OCI-LY7 (cell line): ENCODE measurements around the gene TRAF3IP1. TPM values are rescaled to one million over a fixed set of nuclear protein-coding genes. Genes with fewer than 3 reads are reported as not detected.

Source experiments
- BruUV-seq: library from RNA; stranded (reverse); fragments of 400-500 nt; replicated peaks from 2 replicates; lab custom pipeline; 2021; lab: Mats Ljungman, UMichigan
- CTCF ChIA-PET: fragments of 300-600 bp; sonication (Branson Sonifier 250); formaldehyde crosslinking; loops from one replicate; lab custom pipeline; 2022; ENCODE audit warnings: antibody characterized with exemption; ENCODE audit not compliant: unreplicated experiment; lab: Charles Lee
- POLR2A ChIA-PET: fragments of 300-600 bp; sonication (Branson Sonifier 250); formaldehyde crosslinking; loops from one replicate; lab custom pipeline; 2022; ENCODE audit warnings: antibody characterized with exemption; lab: Charles Lee
- DNase-seq: peaks from one replicate; pipeline ENCODE4 v3.0.0-alpha.2; 2015; ENCODE audit warnings: low spot score
- H2AFZ ChIP-seq: fragments of 200-600 bp; sonication (generic), shearing (Covaris generic); 2 replicates; pipeline ENCODE4 v1.6.1; 2014; ENCODE audit warnings: mild to moderate bottlenecking, antibody characterized with exemption, low read length, moderate library complexity
- H3K27ac ChIP-seq: fragments of 200-600 bp; sonication (generic); 2 replicates; pipeline ENCODE4 v1.5.1; 2014; ENCODE audit warnings: mixed run types, low read depth, mild to moderate bottlenecking, moderate library complexity, low read length, inconsistent platforms; ENCODE audit not compliant: poor library complexity, severe bottlenecking
- H3K36me3 ChIP-seq: fragments of 200-600 bp; sonication (generic); 2 replicates; pipeline ENCODE4 v1.6.1; 2014; ENCODE audit warnings: mild to moderate bottlenecking, antibody characterized with exemption, low read length, moderate library complexity, mixed read lengths; ENCODE audit not compliant: insufficient read depth
- H3K4me1 ChIP-seq: fragments of 200-600 bp; sonication (generic); 2 replicates; pipeline ENCODE4 v1.5.1; 2014; ENCODE audit warnings: mild to moderate bottlenecking, low read length; ENCODE audit not compliant: insufficient read depth, poor library complexity, severe bottlenecking
- H3K4me2 ChIP-seq: fragments of 200-600 bp; sonication (generic); 2 replicates; pipeline ENCODE4 v1.6.1; 2014; ENCODE audit warnings: mild to moderate bottlenecking, low read length
- H3K4me3 ChIP-seq: fragments of 200-600 bp; sonication (generic); 2 replicates; pipeline ENCODE4 v1.5.1; 2014; ENCODE audit warnings: mild to moderate bottlenecking, low read depth, low read length; ENCODE audit not compliant: poor library complexity, severe bottlenecking
- H3K79me2 ChIP-seq: fragments of 200-600 bp; sonication (generic); 2 replicates; pipeline ENCODE4 v1.6.1; 2016; ENCODE audit warnings: low read depth, mild to moderate bottlenecking, low read length, moderate library complexity, mixed read lengths; ENCODE audit not compliant: insufficient read depth
- H3K9me2 ChIP-seq: fragments of 200-600 bp; sonication (generic); 2 replicates; pipeline ENCODE4 v1.6.1; 2016; ENCODE audit warnings: mild to moderate bottlenecking, low read length, mixed read lengths; ENCODE audit not compliant: insufficient read depth
- H3K9me3 ChIP-seq: fragments of 200-600 bp; sonication (generic); 2 replicates; pipeline ENCODE4 v1.6.1; 2014; ENCODE audit warnings: mild to moderate bottlenecking, mixed run types, low read length, mixed read lengths
- H4K20me1 ChIP-seq: fragments of 200-600 bp; sonication (generic); 2 replicates; pipeline ENCODE4 v1.6.1; 2014; ENCODE audit warnings: mild to moderate bottlenecking, antibody characterized with exemption, low read length, moderate library complexity, mixed read lengths; ENCODE audit not compliant: insufficient read depth
- EZH2phosphoT487 ChIP-seq: fragments of 200-600 bp; sonication (generic); IDR thresholded peaks from 2 replicates; pipeline ENCODE4 v1.6.1; 2018; ENCODE audit warnings: low read depth, borderline replicate concordance, mild to moderate bottlenecking, mixed run types, antibody characterized with exemption, low read length, moderate library complexity, mixed read lengths
- intact Hi-C: fragments of 100-400 bp; cut with micrococcal nuclease; formaldehyde crosslinking; loops from one replicate; pipeline ENCODE4 v1.10.0; 2022; ENCODE audit not compliant: unreplicated experiment
- total RNA-seq, 2 experiments: library from RNA; depleted of rRNA in 1 of 2; stranded (reverse); fragments of >200 nt in 1 of 2; shearing (Covaris generic) in 1 of 2; gene quantifications; 2 replicates each; pipeline ENCODE4 v1.2.3, GENCODE V29; 2014 to 2022
- TF ChIP-seq, protein P1 (sequence below): fragments of 200-600 bp; sonication (generic); conservative IDR thresholded peaks from 2 replicates; pipeline ENCODE4 v1.5.1; 2014; ENCODE audit warnings: mild to moderate bottlenecking, antibody characterized with exemption, low read length, moderate library complexity, mixed read lengths

The TRAF3IP1 gene
- total RNA-seq, 2 experiments from 2014 or later: 8.2 to 13.8 TPM

DNA sequence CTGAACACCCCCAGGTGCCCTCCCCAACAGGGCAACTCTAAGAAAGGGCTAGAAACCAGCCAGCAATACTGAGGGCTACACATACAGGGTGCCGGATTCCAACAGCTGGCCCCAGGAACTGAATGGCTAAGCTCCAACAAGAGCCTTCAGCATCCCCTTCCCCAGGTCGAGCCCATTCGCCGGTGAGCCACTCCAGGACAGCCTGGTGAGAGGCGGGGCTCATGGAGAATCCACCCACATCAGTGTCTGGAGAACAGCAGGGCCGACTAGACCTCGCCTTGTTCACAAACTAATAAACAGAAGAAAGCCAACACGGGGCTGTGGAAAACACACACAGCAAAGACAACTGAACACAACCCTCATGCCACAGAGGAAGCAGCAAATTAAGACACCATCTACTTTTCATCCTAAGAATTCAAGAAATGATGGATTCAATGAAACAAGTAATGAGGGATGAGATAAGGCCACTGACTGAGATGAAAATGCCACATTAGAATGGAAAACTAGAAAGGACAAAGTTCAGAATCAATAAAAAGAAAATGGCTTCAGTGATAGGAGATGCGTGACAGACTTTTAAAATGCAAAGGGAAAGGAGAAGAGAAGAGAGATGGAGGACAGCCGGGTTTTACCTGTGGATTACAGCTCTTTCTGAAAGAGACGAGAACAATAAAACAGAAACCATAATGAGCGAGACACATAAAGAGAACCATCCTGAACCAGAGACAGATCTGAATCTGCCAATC is 40.1 kb upstream of the TRAF3IP1 start:
- Histone ChIP-seq H3K4me3 (no peak overlapping the region), H3K36me3 (peaks cover 27% of the 10 kb centered on the region), H3K4me2 (no peak overlapping the region), H3K9me2 (no peaks in the 10 kb centered on the region), H4K20me1 (peaks cover under 1% of the 10 kb centered on the region; the same call in 1 of the 2 replicates), H2AFZ (no peak overlapping the region), H3K27ac (no peak overlapping the region), H3K4me1 (peaks cover 19% of the 10 kb centered on the region), H3K79me2 (peaks cover 6% of the 10 kb centered on the region), H3K9me3 (no peaks in the 10 kb centered on the region)
- no TSS peak for BruUV-seq
- TF ChIP-seq, protein P1, sequence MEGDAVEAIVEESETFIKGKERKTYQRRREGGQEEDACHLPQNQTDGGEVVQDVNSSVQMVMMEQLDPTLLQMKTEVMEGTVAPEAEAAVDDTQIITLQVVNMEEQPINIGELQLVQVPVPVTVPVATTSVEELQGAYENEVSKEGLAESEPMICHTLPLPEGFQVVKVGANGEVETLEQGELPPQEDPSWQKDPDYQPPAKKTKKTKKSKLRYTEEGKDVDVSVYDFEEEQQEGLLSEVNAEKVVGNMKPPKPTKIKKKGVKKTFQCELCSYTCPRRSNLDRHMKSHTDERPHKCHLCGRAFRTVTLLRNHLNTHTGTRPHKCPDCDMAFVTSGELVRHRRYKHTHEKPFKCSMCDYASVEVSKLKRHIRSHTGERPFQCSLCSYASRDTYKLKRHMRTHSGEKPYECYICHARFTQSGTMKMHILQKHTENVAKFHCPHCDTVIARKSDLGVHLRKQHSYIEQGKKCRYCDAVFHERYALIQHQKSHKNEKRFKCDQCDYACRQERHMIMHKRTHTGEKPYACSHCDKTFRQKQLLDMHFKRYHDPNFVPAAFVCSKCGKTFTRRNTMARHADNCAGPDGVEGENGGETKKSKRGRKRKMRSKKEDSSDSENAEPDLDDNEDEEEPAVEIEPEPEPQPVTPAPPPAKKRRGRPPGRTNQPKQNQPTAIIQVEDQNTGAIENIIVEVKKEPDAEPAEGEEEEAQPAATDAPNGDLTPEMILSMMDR: no peak
- TF ChIP-seq EZH2phosphoT487: no peak
- intact Hi-C loops: no loop called here
- ChIA-PET CTCF (no interaction called here), POLR2A (no interaction called here)
- DNase-seq: no peak

DNA sequence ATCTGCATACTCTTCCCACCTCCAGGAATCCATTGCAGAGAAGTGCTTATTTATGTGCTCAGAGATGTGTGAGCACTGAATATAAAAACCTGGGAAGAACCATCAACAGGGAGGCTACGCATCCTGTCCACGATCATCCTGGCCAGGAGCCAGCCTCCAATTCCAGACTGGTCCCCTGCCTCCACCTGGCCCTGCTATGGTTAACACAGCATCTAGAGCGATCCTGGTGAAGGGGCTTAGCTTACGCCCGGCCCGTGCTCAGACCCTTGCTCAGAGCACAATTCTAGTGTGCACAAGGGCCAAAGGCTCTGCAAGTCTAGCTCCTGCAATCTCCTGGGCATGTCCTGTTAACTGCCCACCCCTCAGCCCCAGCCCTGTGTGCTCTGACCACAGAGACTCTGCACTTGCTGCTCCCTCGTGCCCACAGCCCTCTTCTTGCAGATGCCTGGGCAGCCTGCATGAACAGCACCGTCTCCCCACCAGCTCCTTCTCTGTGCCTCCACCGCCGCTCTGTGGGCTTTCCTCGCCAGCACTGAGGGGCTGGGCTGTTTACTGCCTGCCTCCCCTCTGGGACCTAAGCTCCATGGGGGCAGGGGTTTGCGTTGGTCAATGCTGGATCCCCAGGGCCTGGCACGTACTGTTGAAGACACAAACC is 38.4 kb upstream of the TRAF3IP1 start:
- H3K4me3 ChIP-seq: no peak overlapping the region
- no TSS peak for BruUV-seq
- H3K4me2 ChIP-seq: no peak overlapping the region
- intact Hi-C loops: no loop called here
- no peak for DNase-seq
- no peaks in the 10 kb centered on the region for H3K9me3 ChIP-seq
- H3K36me3 ChIP-seq: peaks cover 18% of the 10 kb centered on the region; the same call in 1 of the 2 replicates
- peaks cover 21% of the 10 kb centered on the region for H3K4me1 ChIP-seq
- POLR2A ChIA-PET: interaction anchor here (0.6 kb wide), 1 partner anchor 54 kb away, joined by 4 read pairs; no protein-coding TSS in a partner anchor
- no peak overlapping the region for H2AFZ ChIP-seq
- peaks cover 3% of the 10 kb centered on the region; the same call in 1 of the 2 replicates for H4K20me1 ChIP-seq
- H3K27ac ChIP-seq: no peak overlapping the region
- no peaks in the 10 kb centered on the region for H3K9me2 ChIP-seq
- peaks cover 22% of the 10 kb centered on the region for H3K79me2 ChIP-seq
- TF ChIP-seq EZH2phosphoT487: no peak
- TF ChIP-seq, protein P1: no peak
- CTCF ChIA-PET: no interaction called here
